GM23338 (cell line): ENCODE results near the gene TMED10. TPM values are rescaled to one million over a fixed set of nuclear protein-coding genes. Genes with fewer than 3 reads are reported as not detected.

Source experiments
- ATAC-seq: fragments of 200-7000 bp; cut with Tn5 transposase; 3 replicates; pipeline ENCODE4 v1.9.1; 2020
- DNase-seq: peaks from one replicate; pipeline ENCODE4 v3.0.0-alpha.2; 2015; ENCODE audit warnings: low spot score
- H2AFZ ChIP-seq: fragments of 200-600 bp; sonication (generic); 2 replicates; pipeline ENCODE4 v1.8.0; 2016; ENCODE audit warnings: antibody characterized with exemption, mild to moderate bottlenecking, moderate library complexity
- H3F3A ChIP-seq: fragments of 200-600 bp; sonication (generic); replicated peaks from 2 replicates; pipeline ENCODE4 v1.8.0; 2017; ENCODE audit warnings: antibody characterized with exemption, mixed run types, low read depth
- H3K27ac ChIP-seq: fragments of 200-600 bp; sonication (generic); 2 replicates; pipeline ENCODE4 v1.6.1; 2016; ENCODE audit warnings: low read depth
- H3K27me3 ChIP-seq: fragments of 200-600 bp; sonication (generic); 2 replicates; pipeline ENCODE4 v1.8.0; 2016; ENCODE audit warnings: mild to moderate bottlenecking, mixed run types, moderate library complexity; ENCODE audit not compliant: insufficient read depth
- H3K36me3 ChIP-seq: fragments of 200-600 bp; sonication (generic); 2 replicates; pipeline ENCODE4 v1.8.0; 2016; ENCODE audit warnings: mild to moderate bottlenecking; ENCODE audit not compliant: insufficient read depth
- H3K4me1 ChIP-seq: fragments of 200-600 bp; sonication (generic); 2 replicates; pipeline ENCODE4 v1.8.0; 2016; ENCODE audit warnings: mild to moderate bottlenecking, moderate library complexity; ENCODE audit not compliant: insufficient read depth
- H3K4me2 ChIP-seq: fragments of 200-600 bp; sonication (generic); 2 replicates; pipeline ENCODE4 v1.7.1; 2017; ENCODE audit warnings: mixed run types
- H3K4me3 ChIP-seq: fragments of 200-600 bp; sonication (generic); 2 replicates; pipeline ENCODE4 v1.6.1; 2016; ENCODE audit warnings: mixed run types
- H3K79me2 ChIP-seq: fragments of 200-600 bp; sonication (generic); replicated peaks from 2 replicates; pipeline ENCODE4 v1.8.0; 2017; ENCODE audit warnings: mild to moderate bottlenecking; ENCODE audit not compliant: insufficient read depth
- H3K9me2 ChIP-seq: fragments of 200-600 bp; sonication (generic); 2 replicates; pipeline ENCODE4 v1.8.0; 2017; ENCODE audit not compliant: insufficient read depth
- H4K20me1 ChIP-seq: fragments of 200-600 bp; sonication (generic); replicated peaks from 2 replicates; pipeline ENCODE4 v1.8.0; 2017; ENCODE audit warnings: mild to moderate bottlenecking; ENCODE audit not compliant: insufficient read depth
- H3K27ac Mint-ChIP-seq: 2 replicates; pipeline ENCODE4 v1.8.0; 2020; ENCODE audit warnings: inconsistent platforms, mild to moderate bottlenecking, moderate library complexity, mixed read lengths
- H3K27me3 Mint-ChIP-seq: 3 replicates; pipeline ENCODE4 v1.8.0; 2022; ENCODE audit warnings: low read depth, mild to moderate bottlenecking, moderate library complexity, mixed read lengths, inconsistent platforms; ENCODE audit not compliant: insufficient read depth, poor library complexity
- H3K36me3 Mint-ChIP-seq: 3 replicates; pipeline ENCODE4 v1.8.0; 2021; ENCODE audit warnings: low read depth, mild to moderate bottlenecking, inconsistent platforms, moderate library complexity, mixed read lengths
- H3K4me1 Mint-ChIP-seq: 3 replicates; pipeline ENCODE4 v1.8.0; 2020; ENCODE audit warnings: mild to moderate bottlenecking, inconsistent platforms, mixed read lengths
- H3K4me3 Mint-ChIP-seq: 3 replicates; pipeline ENCODE4 v1.8.0; 2021; ENCODE audit warnings: moderate library complexity, mild to moderate bottlenecking, inconsistent platforms, mixed read lengths
- H3K9me3 Mint-ChIP-seq: 3 replicates; pipeline ENCODE4 v1.8.0; 2020; ENCODE audit warnings: moderate library complexity, mild to moderate bottlenecking, inconsistent platforms, mixed read lengths
- CREB1 ChIP-seq: fragments of 250-450 bp; sonication (Bioruptor Pico); IDR thresholded peaks from 2 replicates; pipeline ENCODE4 v1.5.0; 2020; ENCODE audit warnings: low read depth, mild to moderate bottlenecking, moderate library complexity
- CTCF ChIP-seq, 2 experiments: fragments of 200-600 bp in 1 of 2; sonication (generic) in 1 of 2; conservative IDR thresholded peaks; 2 replicates each; pipeline versions ENCODE4 v1.5.1 to v1.6.1; 2016 to 2017; ENCODE audit warnings: antibody characterized with exemption in 2 of 2, low read depth in 2 of 2, mild to moderate bottlenecking in 2 of 2, moderate library complexity in 1 of 2
- ETS1 ChIP-seq: IDR thresholded peaks from 2 replicates; pipeline ENCODE4 v1.6.1; 2016; ENCODE audit warnings: antibody characterized with exemption
- EZH2 ChIP-seq: fragments of 200-600 bp; sonication (generic); IDR thresholded peaks from one replicate; pipeline ENCODE4 v1.8.0; 2017; ENCODE audit warnings: antibody characterized with exemption, mild to moderate bottlenecking, low read depth; ENCODE audit not compliant: unreplicated experiment
- EZH2phosphoT487 ChIP-seq: fragments of 200-600 bp; sonication (generic); IDR thresholded peaks from one replicate; pipeline ENCODE4 v1.8.1; 2018; ENCODE audit warnings: antibody characterized with exemption; ENCODE audit not compliant: unreplicated experiment
- JUNB ChIP-seq: IDR thresholded peaks from one replicate; pipeline ENCODE4 v1.6.1; 2016; ENCODE audit warnings: antibody characterized with exemption; ENCODE audit not compliant: unreplicated experiment
- NANOG ChIP-seq: IDR thresholded peaks from 2 replicates; pipeline ENCODE4 v1.6.1; 2016; ENCODE audit warnings: antibody characterized with exemption, borderline replicate concordance
- POLR2AphosphoS5 ChIP-seq: IDR thresholded peaks from 2 replicates; pipeline ENCODE4 v1.6.1; 2016; ENCODE audit warnings: antibody characterized with exemption, low read depth
- REST ChIP-seq: IDR thresholded peaks from one replicate; pipeline ENCODE4 v1.6.1; 2018; ENCODE audit warnings: antibody characterized with exemption; ENCODE audit not compliant: unreplicated experiment
- STAT1 ChIP-seq: IDR thresholded peaks from one replicate; pipeline ENCODE4 v1.6.1; 2016; ENCODE audit warnings: antibody characterized with exemption; ENCODE audit not compliant: unreplicated experiment
- ZNF114 ChIP-seq: fragments of 250-450 bp; sonication (Bioruptor Pico); IDR thresholded peaks from 2 replicates; pipeline ENCODE4 v1.5.0; 2020; ENCODE audit warnings: mild to moderate bottlenecking, moderate library complexity
- ZNF331 ChIP-seq: fragments of 250-450 bp; sonication (Bioruptor Pico); IDR thresholded peaks from 2 replicates; pipeline ENCODE4 v1.5.0; 2020; ENCODE audit warnings: low read depth, mild to moderate bottlenecking, moderate library complexity
- ZNF462 ChIP-seq: fragments of 250-450 bp; sonication (Bioruptor Pico); IDR thresholded peaks from 2 replicates; pipeline ENCODE4 v1.5.0; 2020; ENCODE audit warnings: mild to moderate bottlenecking, moderate library complexity
- polyA plus RNA-seq: library from polyadenylated mRNA; unstranded; fragments of >200 nt; fragmentation: Nextera tagmentation; extraction: Ambion mirVana; gene quantifications from 2 replicates; pipeline ENCODE4 v1.2.1, GENCODE V29; 2016
- total RNA-seq: library from RNA; depleted of rRNA; stranded (reverse); fragments of >200 nt; shearing (Covaris generic); gene quantifications from 2 replicates; pipeline ENCODE4 v1.2.3, GENCODE V29; 2014

TMED10 gene
- total and polyA plus RNA-seq, 2 experiments from 2014 or later = 180 to 196 TPM

- H3K36me3 Mint-ChIP-seq = no peaks in the 10 kb centered on the region; the same call in 2 of the 3 replicates
- no peaks in the 10 kb centered on the region for H4K20me1 ChIP-seq
- no peak overlapping the region for H3K27ac Mint-ChIP-seq
- no peak for DNase-seq
- H3K4me1 ChIP-seq = peaks cover 31% of the 10 kb centered on the region
- no peaks in the 10 kb centered on the region for H3K9me3 Mint-ChIP-seq
- ATAC-seq = no peak
- H3K36me3 ChIP-seq = no peaks in the 10 kb centered on the region
- H3K4me2 ChIP-seq = no peak overlapping the region
- H2AFZ ChIP-seq = peak overlapping the region; percentile 95
- peaks cover 25% of the 10 kb centered on the region for H3K4me1 Mint-ChIP-seq
- H3K4me3 Mint-ChIP-seq = no peak overlapping the region
- no peaks in the 10 kb centered on the region for H3F3A ChIP-seq
- H3K79me2 ChIP-seq = no peaks in the 10 kb centered on the region
- no peaks in the 10 kb centered on the region for H3K9me2 ChIP-seq
- no peaks in the 10 kb centered on the region for H3K27me3 ChIP-seq
- TF ChIP-seq JUNB (no peak), ZNF331 (CRISPR knock-in tag) (no peak), STAT1 (no peak), ETS1 (no peak), ZNF114 (CRISPR knock-in tag) (no peak), ZNF462 (no peak), POLR2AphosphoS5 (no peak), EZH2 (no peak), CTCF (conservative IDR thresholded peaks at IDR 0.05; ENCODE audit: low read depth in 2 of 2) (no peak), NANOG (no peak), REST (no peak), CREB1 (CRISPR knock-in tag) (no peak), EZH2phosphoT487 (no peak)
- H3K4me3 ChIP-seq = no peak overlapping the region
- no peaks in the 10 kb centered on the region for H3K27me3 Mint-ChIP-seq
- H3K27ac ChIP-seq = no peak overlapping the region
Observed at GRCh38 chr14:75220156-75220555, 43.7 kb upstream of the TMED10 start.
